ENCODE results near the gene IL17B.

DNA sequence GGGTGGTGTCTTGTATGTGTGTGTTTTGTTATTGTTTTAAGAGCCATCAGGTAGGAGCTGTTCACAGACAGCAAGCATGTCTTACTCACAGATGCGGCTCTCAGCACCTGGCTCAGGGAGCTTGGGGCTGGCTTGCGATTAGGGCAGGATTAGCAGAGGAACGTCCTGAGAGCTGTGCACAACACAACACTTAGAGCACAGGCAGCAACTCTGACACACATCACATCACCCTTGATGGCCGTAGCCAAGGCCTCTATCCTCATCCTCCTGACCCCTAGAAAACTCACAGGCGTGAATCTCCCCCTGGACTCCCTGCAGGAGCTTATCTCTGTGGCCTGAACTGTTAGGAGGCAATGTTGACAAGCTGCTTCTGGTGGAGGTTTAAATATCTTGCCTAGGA is 7.1 kb upstream of the IL17B start:
- TF ChIP-seq, protein P1, sequence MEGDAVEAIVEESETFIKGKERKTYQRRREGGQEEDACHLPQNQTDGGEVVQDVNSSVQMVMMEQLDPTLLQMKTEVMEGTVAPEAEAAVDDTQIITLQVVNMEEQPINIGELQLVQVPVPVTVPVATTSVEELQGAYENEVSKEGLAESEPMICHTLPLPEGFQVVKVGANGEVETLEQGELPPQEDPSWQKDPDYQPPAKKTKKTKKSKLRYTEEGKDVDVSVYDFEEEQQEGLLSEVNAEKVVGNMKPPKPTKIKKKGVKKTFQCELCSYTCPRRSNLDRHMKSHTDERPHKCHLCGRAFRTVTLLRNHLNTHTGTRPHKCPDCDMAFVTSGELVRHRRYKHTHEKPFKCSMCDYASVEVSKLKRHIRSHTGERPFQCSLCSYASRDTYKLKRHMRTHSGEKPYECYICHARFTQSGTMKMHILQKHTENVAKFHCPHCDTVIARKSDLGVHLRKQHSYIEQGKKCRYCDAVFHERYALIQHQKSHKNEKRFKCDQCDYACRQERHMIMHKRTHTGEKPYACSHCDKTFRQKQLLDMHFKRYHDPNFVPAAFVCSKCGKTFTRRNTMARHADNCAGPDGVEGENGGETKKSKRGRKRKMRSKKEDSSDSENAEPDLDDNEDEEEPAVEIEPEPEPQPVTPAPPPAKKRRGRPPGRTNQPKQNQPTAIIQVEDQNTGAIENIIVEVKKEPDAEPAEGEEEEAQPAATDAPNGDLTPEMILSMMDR (conservative IDR thresholded peaks at IDR 0.05; ENCODE audit: low read length), result no peak
- TF ChIP-seq EZH2phosphoT487 (IDR thresholded peaks at IDR 0.05; ENCODE audit: borderline replicate concordance, low read depth, low read length), result no peak

Data from OCI-LY7 (cell line).